WI38 (cell line): Measurements from ENCODE around the gene DYNLT1.

Experiments
- H3K4me3 ChIP-seq: 2 replicates; pipeline ENCODE4 v1.5.1; 2011; ENCODE audit warnings: low read depth, mild to moderate bottlenecking, control low read depth, low read length
- TF ChIP-seq, protein P1 (sequence below): IDR thresholded peaks from 2 replicates; pipeline ENCODE4 v1.5.1; 2012; ENCODE audit warnings: low read depth, mild to moderate bottlenecking, control low read depth, low read length

The DYNLT1 gene

DNA sequence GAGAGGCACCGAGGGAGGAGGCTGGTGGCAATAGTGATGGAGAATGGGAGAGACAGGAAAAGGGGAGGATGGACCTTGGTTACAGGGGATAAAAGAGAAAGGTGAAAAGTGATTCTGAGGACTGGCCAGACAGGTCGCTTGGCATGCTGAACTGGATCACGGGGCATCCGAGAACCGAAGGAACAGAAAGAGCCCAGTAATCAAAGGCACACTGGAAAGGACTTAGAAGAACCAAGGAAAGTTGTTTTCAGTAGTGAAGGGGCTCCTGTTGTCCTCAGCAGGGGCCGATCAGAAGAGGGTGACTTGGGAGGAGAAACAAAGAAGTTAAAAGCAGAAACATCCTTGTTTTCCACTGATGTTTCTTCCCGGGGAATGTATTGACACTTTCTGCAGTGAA, 24.2 kb upstream of the DYNLT1 start:
- TF ChIP-seq, protein P1, sequence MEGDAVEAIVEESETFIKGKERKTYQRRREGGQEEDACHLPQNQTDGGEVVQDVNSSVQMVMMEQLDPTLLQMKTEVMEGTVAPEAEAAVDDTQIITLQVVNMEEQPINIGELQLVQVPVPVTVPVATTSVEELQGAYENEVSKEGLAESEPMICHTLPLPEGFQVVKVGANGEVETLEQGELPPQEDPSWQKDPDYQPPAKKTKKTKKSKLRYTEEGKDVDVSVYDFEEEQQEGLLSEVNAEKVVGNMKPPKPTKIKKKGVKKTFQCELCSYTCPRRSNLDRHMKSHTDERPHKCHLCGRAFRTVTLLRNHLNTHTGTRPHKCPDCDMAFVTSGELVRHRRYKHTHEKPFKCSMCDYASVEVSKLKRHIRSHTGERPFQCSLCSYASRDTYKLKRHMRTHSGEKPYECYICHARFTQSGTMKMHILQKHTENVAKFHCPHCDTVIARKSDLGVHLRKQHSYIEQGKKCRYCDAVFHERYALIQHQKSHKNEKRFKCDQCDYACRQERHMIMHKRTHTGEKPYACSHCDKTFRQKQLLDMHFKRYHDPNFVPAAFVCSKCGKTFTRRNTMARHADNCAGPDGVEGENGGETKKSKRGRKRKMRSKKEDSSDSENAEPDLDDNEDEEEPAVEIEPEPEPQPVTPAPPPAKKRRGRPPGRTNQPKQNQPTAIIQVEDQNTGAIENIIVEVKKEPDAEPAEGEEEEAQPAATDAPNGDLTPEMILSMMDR = no peak
- no peak overlapping the region for H3K4me3 ChIP-seq

GRCh38 chr6:158667360-158667981, 22.9 kb upstream of the DYNLT1 start:
- TF ChIP-seq, protein P1 = no peak
- H3K4me3 ChIP-seq = no peak overlapping the region

DNA sequence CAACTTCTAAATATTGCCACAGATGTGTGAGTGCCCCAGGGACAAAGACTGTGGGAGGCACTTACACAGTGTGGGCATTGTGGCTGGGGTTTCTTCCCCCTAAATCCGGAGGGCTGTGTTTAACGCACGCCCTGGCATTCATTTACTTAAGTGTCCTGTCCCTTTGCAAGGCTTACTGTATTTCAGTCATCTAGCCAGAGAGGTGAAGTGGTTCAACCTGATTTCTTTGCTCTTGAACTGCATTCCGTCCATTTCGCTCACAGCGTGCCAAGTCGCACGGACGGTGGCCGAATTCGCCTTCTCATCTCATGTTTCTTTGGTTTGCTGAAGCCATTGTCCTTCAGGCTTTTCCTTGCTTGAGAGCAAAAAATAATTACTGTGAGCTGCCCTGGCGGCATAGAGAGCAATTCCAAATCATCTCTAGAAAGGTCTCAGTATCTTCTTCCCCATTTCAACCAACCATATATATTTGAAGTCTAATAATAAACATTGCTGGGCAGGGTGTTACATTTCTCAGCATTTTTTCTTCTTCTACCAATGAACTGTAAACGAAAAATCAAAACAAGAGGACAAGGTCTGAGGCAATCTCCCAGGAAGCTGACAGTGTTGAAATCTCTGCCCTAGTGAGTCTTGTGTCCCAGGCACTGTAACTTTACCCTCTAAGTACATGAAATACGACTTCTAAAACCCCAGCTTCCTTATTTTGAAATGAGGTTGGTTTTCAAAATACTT, 22.3 kb upstream of the DYNLT1 start:
- TF ChIP-seq, protein P1 = no peak
- H3K4me3 ChIP-seq = no peak overlapping the region

GRCh38 chr6:158665332-158665731, 20.8 kb upstream of the DYNLT1 start:
- TF ChIP-seq, protein P1 = no peak
- H3K4me3 ChIP-seq = no peak overlapping the region

GRCh38 chr6:158663625-158664165, 19.2 kb upstream of the DYNLT1 start:
- H3K4me3 ChIP-seq = no peak overlapping the region
- TF ChIP-seq, protein P1 = no peak

GRCh38 chr6:158662954-158663624, 18.5 kb upstream of the DYNLT1 start:
- no peak overlapping the region for H3K4me3 ChIP-seq

More at GRCh38 chr6:158662954-158663624, 18.5 kb upstream of the DYNLT1 start:
- TF ChIP-seq, protein P1 = no peak
